RWPE2 (cell line): ENCODE data around the gene COLEC12.

Experiments used
- ATAC-seq: fragments of 200-7000 bp; cut with Tn5 transposase; 3 replicates; pipeline ENCODE4 v1.9.1; 2021; ENCODE audit warnings: low read depth
- DNase-seq: peaks from one replicate; pipeline ENCODE4 v3.0.0-alpha.2; 2020; ENCODE audit warnings: low spot score
- H3K27ac ChIP-seq: fragments of 450-650 bp; 2 replicates; pipeline ENCODE4 v1.5.1; 2017; ENCODE audit warnings: mild to moderate bottlenecking; ENCODE audit not compliant: poor library complexity, severe bottlenecking
- H3K27me3 ChIP-seq: fragments of 250-450 bp; sonication (Bioruptor Pico); 2 replicates; pipeline ENCODE4 v1.5.1; 2021; ENCODE audit warnings: mild to moderate bottlenecking, moderate library complexity; ENCODE audit not compliant: insufficient read depth, poor library complexity, severe bottlenecking
- H3K36me3 ChIP-seq: fragments of 250-450 bp; sonication (Bioruptor Pico); 2 replicates; pipeline ENCODE4 v1.5.1; 2020; ENCODE audit warnings: low read depth, mild to moderate bottlenecking, moderate library complexity
- H3K4me1 ChIP-seq: fragments of 250-450 bp; sonication (Bioruptor Pico); 2 replicates; pipeline ENCODE4 v1.5.1; 2021; ENCODE audit warnings: mild to moderate bottlenecking, moderate library complexity; ENCODE audit not compliant: insufficient read depth, poor library complexity, severe bottlenecking
- H3K4me3 ChIP-seq: fragments of 250-450 bp; sonication (Bioruptor Pico); 2 replicates; pipeline ENCODE4 v1.5.1; 2021; ENCODE audit warnings: mild to moderate bottlenecking, moderate library complexity; ENCODE audit not compliant: severe bottlenecking
- H3K9me3 ChIP-seq: fragments of 250-450 bp; sonication (Bioruptor Pico); 2 replicates; pipeline ENCODE4 v1.5.1; 2021; ENCODE audit warnings: mild to moderate bottlenecking, moderate library complexity; ENCODE audit not compliant: severe bottlenecking
- CTCF ChIP-seq: fragments of 450-650 bp; IDR thresholded peaks from one replicate; pipeline ENCODE4 v1.5.1; 2017; ENCODE audit warnings: mild to moderate bottlenecking, moderate library complexity; ENCODE audit not compliant: poor library complexity, severe bottlenecking

The COLEC12 gene

GRCh38 chr18:477565-477964 lies 22.9 kb downstream of the COLEC12 start:
- no peak for ATAC-seq
- TF ChIP-seq CTCF, result peak; percentile 42
- Histone ChIP-seq H3K9me3 (no peaks in the 10 kb centered on the region), H3K36me3 (no peaks in the 10 kb centered on the region), H3K4me3 (no peak overlapping the region), H3K27ac (no peak overlapping the region), H3K27me3 (no peaks in the 10 kb centered on the region), H3K4me1 (peaks cover 13% of the 10 kb centered on the region)
- no peak for DNase-seq

- no peak overlapping the region for H3K27ac ChIP-seq
- ATAC-seq (no peak), DNase-seq (no peak)
- H3K4me1 ChIP-seq, result peaks cover 13% of the 10 kb centered on the region
- no peak for TF ChIP-seq CTCF
- no peaks in the 10 kb centered on the region for H3K36me3 ChIP-seq
- no peak overlapping the region for H3K4me3 ChIP-seq
- H3K27me3 ChIP-seq, result no peaks in the 10 kb centered on the region
- no peaks in the 10 kb centered on the region for H3K9me3 ChIP-seq
These were observed 24.2 kb downstream of the COLEC12 start for GRCh38 chr18:476251-476664.

- Histone ChIP-seq H3K36me3 (no peaks in the 10 kb centered on the region), H3K9me3 (no peaks in the 10 kb centered on the region), H3K27me3 (no peaks in the 10 kb centered on the region), H3K27ac (no peak overlapping the region), H3K4me1 (peaks cover 16% of the 10 kb centered on the region), H3K4me3 (no peak overlapping the region)
- no peak for TF ChIP-seq CTCF
- no peak for DNase-seq
- ATAC-seq, result peak; percentile 78
These were observed 25.1 kb downstream of the COLEC12 start for GRCh38 chr18:475202-476031.

GRCh38 chr18:474416-474815 lies 26.1 kb downstream of the COLEC12 start:
- no peak for ATAC-seq
- no peak overlapping the region for H3K4me3 ChIP-seq

More at GRCh38 chr18:474416-474815, 26.1 kb downstream of the COLEC12 start:
- H3K27me3 ChIP-seq, result no peaks in the 10 kb centered on the region
- no peak for TF ChIP-seq CTCF
- H3K4me1 ChIP-seq, result peaks cover 16% of the 10 kb centered on the region
- no peak overlapping the region for H3K27ac ChIP-seq
- no peak for DNase-seq
- no peaks in the 10 kb centered on the region for H3K36me3 ChIP-seq
- no peaks in the 10 kb centered on the region for H3K9me3 ChIP-seq
